Nephron (organoid): ENCODE data around the gene GOLT1A.

Experiments
- H3K27ac Mint-ChIP-seq, 3 experiments: 2 replicates each; pipeline ENCODE4 v1.8.0; 2020; ENCODE audit warnings: mixed read lengths in 3 of 3, mild to moderate bottlenecking in 2 of 3, moderate library complexity in 1 of 3
- H3K27me3 Mint-ChIP-seq: 2 replicates; pipeline ENCODE4 v1.8.0; 2021; ENCODE audit warnings: low read depth, mild to moderate bottlenecking, moderate library complexity, mixed read lengths
- H3K36me3 Mint-ChIP-seq: 2 replicates; pipeline ENCODE4 v1.8.0; 2020; ENCODE audit warnings: low read depth, mixed read lengths
- H3K4me1 Mint-ChIP-seq: 2 replicates; pipeline ENCODE4 v1.8.0; 2020; ENCODE audit warnings: mixed read lengths
- H3K4me3 Mint-ChIP-seq, 3 experiments: 2 replicates each; pipeline ENCODE4 v1.8.0; 2020; ENCODE audit warnings: mild to moderate bottlenecking in 3 of 3, mixed read lengths in 3 of 3, moderate library complexity in 2 of 3
- H3K9me3 Mint-ChIP-seq: 2 replicates; pipeline ENCODE4 v1.8.0; 2020; ENCODE audit warnings: mixed read lengths
- TF ChIP-seq, protein P1 (sequence below), 3 experiments: fragments of 200-600 bp; sonication (generic); IDR thresholded peaks; one replicate each; pipeline ENCODE4 v1.5.0; 2021; ENCODE audit warnings: antibody characterized with exemption in 3 of 3; ENCODE audit not compliant: unreplicated experiment in 3 of 3

GOLT1A gene

DNA sequence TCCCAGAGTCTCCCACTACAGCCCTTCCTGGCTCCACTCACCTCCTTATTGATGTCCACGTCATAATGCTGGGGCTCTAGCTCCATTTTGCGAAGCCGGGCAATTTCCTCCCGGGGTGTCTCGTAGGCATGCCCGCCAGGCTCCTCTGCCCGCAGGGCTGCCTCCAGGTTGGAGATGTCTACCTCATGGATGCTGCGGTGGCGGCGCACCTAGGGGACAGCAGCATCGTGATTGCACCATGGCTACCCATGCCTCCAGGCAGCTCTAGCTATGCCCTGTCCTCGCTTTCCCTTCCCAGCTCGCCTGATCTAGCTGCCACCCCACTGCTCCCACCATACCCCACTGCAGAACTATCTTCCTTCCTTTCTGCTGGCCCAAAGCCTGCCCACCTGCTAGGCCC lies 15.1 kb upstream of the GOLT1A start:
- peaks cover 11% of the 10 kb centered on the region for H3K4me1 Mint-ChIP-seq
- H3K27ac Mint-ChIP-seq = no peak overlapping the region
- H3K36me3 Mint-ChIP-seq = peaks cover 51% of the 10 kb centered on the region
- no peaks in the 10 kb centered on the region for H3K27me3 Mint-ChIP-seq
- H3K4me3 Mint-ChIP-seq = no peak overlapping the region
- TF ChIP-seq, protein P1, sequence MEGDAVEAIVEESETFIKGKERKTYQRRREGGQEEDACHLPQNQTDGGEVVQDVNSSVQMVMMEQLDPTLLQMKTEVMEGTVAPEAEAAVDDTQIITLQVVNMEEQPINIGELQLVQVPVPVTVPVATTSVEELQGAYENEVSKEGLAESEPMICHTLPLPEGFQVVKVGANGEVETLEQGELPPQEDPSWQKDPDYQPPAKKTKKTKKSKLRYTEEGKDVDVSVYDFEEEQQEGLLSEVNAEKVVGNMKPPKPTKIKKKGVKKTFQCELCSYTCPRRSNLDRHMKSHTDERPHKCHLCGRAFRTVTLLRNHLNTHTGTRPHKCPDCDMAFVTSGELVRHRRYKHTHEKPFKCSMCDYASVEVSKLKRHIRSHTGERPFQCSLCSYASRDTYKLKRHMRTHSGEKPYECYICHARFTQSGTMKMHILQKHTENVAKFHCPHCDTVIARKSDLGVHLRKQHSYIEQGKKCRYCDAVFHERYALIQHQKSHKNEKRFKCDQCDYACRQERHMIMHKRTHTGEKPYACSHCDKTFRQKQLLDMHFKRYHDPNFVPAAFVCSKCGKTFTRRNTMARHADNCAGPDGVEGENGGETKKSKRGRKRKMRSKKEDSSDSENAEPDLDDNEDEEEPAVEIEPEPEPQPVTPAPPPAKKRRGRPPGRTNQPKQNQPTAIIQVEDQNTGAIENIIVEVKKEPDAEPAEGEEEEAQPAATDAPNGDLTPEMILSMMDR (IDR thresholded peaks at IDR 0.05; ENCODE audit: unreplicated experiment in 3 of 3) = no peak
- H3K9me3 Mint-ChIP-seq = peaks cover 4% of the 10 kb centered on the region

DNA sequence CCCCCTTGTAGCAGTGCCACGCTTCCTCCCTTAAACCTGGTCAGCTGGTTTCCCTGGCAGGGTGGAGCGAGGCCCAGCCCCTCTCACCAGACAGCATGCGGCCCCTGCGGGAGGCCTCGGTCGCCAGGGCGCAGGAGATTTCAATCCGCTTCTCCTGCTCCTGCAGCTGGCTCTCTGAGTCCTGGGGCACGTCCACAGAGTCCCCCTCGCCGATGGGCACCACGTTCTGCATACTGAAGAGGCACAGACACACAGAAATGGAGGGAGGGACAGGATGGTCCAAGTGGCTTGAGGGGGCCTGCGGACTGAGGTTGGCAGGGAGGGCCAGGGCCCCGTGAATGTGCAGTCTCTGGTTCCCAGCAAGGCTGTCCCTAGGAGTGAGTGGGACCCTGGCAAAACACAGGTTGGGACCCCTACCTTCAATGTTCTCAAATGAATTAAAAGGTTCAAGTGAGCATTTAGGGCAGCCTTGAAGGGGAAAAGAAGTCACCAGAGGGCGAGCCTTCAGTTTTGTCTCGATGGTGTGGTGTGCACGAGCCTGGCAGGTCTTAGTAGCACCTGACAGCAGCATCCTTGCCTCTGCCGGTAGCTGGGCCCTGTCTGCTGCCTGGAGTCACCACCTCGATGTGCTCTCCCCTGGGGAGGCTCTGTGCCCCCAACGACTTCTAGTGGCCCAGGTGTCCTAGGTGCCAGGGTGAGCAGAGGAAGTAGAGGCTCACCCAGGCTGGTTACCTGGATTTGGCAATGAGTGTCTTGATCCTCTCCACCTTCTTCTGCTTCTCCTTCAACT lies 14.4 kb upstream of the GOLT1A start:
- TF ChIP-seq, protein P1 (IDR thresholded peaks at IDR 0.05; ENCODE audit: unreplicated experiment in 3 of 3) = no peak
- H3K9me3 Mint-ChIP-seq = peaks cover 4% of the 10 kb centered on the region
- peaks cover 45% of the 10 kb centered on the region for H3K36me3 Mint-ChIP-seq
- peaks cover 11% of the 10 kb centered on the region for H3K4me1 Mint-ChIP-seq
- H3K27ac Mint-ChIP-seq = no peak overlapping the region
- no peak overlapping the region for H3K4me3 Mint-ChIP-seq
- no peaks in the 10 kb centered on the region for H3K27me3 Mint-ChIP-seq

DNA sequence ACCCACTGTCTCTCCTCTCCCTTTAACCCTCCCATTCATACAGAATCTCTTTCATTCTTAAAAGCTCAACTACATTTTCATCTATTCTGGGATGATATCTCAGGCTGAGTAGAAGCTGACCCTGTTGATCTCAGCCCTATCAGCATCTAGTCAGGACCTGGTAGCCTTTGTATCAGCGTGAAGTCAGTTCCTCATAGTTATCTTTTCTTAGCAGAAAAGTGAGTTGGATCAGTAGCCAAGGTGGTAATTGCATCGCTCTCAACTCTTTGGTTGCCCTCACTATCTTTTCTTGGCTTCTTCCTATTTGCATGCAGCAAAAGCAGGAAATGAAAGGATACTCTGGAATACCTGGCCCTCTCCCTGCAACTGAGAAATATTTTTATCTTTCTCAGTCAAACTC lies 13.6 kb upstream of the GOLT1A start:
- TF ChIP-seq, protein P1 (IDR thresholded peaks at IDR 0.05; ENCODE audit: unreplicated experiment in 3 of 3) = no peak
- Mint-ChIP-seq H3K4me1 (peaks cover 17% of the 10 kb centered on the region), H3K27me3 (no peaks in the 10 kb centered on the region), H3K9me3 (peaks cover under 1% of the 10 kb centered on the region), H3K36me3 (peaks cover 41% of the 10 kb centered on the region), H3K27ac (peak overlapping the region; percentile 13 to 29 (median 14)), H3K4me3 (no peak overlapping the region)

DNA sequence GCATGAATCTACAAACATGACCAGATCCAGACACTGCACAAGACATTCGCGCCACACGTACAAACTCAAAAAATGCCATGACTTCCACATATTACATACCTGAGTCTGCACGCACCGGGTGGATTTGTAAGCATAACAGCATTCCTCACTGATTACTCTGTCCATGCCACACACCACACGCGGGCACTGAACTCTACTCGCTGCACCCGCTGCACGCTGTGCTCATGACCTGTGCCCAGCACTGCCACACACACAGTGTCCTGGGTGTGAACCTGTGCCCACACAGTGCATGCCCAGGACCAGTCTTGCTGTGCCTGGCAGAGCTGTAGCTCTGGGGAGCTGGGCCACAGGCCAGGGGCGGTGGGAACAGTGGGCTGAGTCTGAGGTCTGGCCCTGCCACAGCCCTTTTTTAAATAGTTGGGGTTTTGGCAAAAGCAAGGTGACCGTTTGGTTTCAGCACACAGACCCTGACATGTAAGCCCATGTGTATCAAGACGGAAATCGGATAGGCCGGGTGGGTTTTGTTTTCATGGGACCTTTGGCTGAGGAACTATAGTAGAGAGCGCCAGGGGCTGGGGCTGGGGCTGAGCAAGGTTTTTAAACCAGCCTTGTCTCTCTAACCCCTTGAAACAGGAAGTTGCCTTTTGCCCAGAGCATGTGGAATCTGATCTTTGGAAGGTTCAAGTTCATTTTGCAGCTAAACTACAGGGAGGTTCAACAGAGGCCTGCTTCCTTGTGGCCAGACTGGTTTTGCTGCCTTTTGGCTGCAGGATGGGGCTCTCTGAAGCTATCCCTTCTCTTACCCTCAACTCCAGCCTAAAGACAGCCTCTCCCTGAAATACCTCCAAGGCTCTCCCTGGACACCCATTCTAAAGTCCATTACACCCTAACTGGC lies 12.3 kb upstream of the GOLT1A start:
- H3K27ac Mint-ChIP-seq = peak overlapping the region; percentile 14 to 84 (median 73)
- no peaks in the 10 kb centered on the region for H3K27me3 Mint-ChIP-seq
- peaks cover 36% of the 10 kb centered on the region for H3K36me3 Mint-ChIP-seq
- no peak overlapping the region for H3K4me3 Mint-ChIP-seq
- TF ChIP-seq, protein P1 (IDR thresholded peaks at IDR 0.05; ENCODE audit: unreplicated experiment in 3 of 3) = no peak
- H3K4me1 Mint-ChIP-seq = peaks cover 17% of the 10 kb centered on the region
- H3K9me3 Mint-ChIP-seq = no peaks in the 10 kb centered on the region

DNA sequence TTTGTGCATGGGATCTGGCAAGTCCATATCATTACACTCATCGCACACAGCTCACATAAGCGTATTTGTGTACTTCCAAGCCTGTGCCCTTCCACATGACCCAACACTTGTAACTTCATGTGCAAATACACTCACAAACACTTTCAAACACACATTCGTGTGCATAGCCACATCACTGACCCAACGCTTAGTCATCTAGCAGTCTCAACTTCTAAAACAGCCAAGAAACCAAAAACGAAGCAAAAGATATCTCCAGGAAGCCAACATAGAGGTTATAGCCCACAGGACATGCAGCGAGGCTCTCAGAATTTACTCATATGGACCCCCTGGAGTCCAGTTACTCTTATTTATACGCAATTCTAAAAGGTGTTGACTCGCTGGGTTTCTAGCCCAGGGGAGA lies 10.9 kb upstream of the GOLT1A start:
- TF ChIP-seq, protein P1 (IDR thresholded peaks at IDR 0.05; ENCODE audit: unreplicated experiment in 3 of 3) = no peak
- no peaks in the 10 kb centered on the region for H3K9me3 Mint-ChIP-seq
- peaks cover 36% of the 10 kb centered on the region for H3K36me3 Mint-ChIP-seq
- no peak overlapping the region for H3K4me3 Mint-ChIP-seq
- no peak overlapping the region for H3K27ac Mint-ChIP-seq
- no peaks in the 10 kb centered on the region for H3K27me3 Mint-ChIP-seq
- H3K4me1 Mint-ChIP-seq = peaks cover 24% of the 10 kb centered on the region
